Globus pallidus (tissue), 1 donor: ENCODE measurements around the gene PHETA1.
A peak's percentile ranks its signal among the peaks of the same experiment; 100 is the strongest.
"Not testable (repeated sequence)": the region's sequence is repeated elsewhere in the genome, so short reads cannot be mapped to it uniquely, and the experiment has no call there.

ENCODE experiments used
- DNase-seq: peaks from one replicate; pipeline ENCODE4 v3.0.0-alpha.2; 2015; ENCODE audit warnings: low spot score

Gene PHETA1

GRCh38 chr12:111405149-111405858, 36.4 kb upstream of the PHETA1 start:
- peak; percentile 85 for DNase-seq

- DNase-seq: no peak
Observed at GRCh38 chr12:111404362-111405148, 35.7 kb upstream of the PHETA1 start.

- DNase-seq: not testable (repeated sequence)
Observed at GRCh38 chr12:111402490-111402824, 33.6 kb upstream of the PHETA1 start.

DNA sequence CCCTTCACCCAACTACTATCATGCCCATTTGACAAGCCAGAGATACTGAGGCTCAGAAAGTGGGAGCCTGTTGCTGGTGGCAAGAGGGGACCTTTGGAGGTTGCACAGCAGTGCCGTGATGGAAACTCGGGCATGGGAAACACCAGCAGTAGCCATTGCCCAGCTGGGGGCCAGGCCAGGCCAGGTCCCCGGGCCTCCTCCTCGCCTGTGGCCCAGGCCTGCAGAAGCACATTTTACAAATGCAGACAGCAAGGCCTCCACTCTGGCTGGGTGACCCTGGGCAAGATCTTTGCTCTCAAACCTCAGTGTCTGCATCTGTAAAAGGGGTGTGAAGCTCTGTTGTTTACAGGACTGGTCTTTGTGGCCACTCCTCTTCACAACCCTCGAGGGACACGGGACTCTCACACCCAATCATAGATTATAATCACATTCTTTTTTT, 32.3 kb upstream of the PHETA1 start:
- DNase-seq: no peak

GRCh38 chr12:111399741-111400404, 31.0 kb upstream of the PHETA1 start:
- not testable (repeated sequence) for DNase-seq

DNA sequence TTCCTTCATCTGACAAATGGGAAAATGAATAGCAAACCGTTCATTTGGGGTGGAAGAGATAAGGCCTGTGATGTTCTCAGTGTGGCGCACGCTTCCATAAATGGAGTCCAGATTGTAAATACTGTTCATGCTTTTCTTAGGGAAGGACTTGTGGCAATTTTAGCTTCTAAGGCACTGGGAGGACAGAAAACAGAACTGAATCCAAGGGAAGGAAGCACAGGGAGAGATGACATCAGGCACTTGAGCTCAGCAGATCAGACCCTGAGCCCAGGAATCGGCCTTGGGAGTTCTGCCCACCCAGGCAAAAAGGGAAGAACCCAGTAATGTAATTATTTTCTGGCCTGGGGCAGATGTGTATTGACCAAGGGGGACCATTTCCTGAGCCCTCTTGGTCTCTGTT, 29.6 kb upstream of the PHETA1 start:
- no peak for DNase-seq

DNA sequence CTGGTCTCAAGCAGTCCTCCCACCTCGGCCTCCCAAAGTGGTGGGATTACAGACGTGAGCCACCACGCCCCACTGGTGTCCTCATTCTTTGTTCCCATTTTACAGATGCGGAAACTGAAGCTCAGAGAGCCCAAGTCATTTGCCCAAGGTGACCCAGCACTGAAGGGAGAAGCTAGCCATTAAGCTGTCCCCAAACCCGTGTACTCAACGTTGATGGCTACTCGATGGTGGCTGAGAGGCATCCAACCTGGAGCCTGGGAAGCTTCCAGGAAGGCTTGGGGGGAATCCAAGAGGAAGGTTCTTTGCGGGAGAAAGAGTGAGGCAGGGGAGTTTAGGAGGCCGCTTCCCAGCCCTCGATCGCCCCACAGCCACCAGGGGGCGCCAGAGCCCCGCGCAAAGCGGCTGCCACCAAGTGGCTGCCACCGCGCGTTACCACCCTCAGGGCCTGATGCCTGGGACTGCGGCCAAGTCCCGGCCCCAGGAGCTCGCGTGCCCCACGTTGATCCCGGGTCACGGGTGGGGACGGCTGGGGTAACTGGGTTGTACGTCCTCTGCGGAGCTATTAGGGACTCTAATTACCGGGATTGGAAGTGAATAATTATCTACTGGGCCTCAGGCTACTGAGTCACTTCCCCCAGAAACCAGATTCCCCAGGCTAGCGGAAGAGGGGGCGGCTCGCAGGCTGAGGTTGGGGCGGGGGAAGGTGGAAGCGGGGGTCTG, 28.0 kb upstream of the PHETA1 start:
- DNase-seq: peak; percentile 76

DNA sequence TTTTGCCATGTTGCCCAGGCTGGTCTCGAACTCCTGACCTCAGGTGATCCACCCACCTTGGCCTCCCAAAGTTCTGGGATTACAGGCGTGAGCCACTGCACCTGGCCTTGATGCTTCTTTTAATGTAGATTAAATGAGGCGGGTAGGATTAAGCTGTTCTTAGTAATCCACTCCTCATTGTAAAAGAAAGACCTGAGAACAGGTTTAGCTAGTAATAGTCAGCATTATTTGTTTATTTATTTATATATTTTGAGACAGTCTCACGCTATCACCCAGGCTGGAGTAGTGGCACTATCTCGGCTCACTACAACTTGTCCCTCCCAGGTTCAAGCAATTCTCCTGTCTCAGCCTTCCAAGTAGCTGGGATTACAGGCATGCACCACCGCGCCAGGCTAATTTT, 27.4 kb upstream of the PHETA1 start:
- DNase-seq: not testable (repeated sequence)

DNA sequence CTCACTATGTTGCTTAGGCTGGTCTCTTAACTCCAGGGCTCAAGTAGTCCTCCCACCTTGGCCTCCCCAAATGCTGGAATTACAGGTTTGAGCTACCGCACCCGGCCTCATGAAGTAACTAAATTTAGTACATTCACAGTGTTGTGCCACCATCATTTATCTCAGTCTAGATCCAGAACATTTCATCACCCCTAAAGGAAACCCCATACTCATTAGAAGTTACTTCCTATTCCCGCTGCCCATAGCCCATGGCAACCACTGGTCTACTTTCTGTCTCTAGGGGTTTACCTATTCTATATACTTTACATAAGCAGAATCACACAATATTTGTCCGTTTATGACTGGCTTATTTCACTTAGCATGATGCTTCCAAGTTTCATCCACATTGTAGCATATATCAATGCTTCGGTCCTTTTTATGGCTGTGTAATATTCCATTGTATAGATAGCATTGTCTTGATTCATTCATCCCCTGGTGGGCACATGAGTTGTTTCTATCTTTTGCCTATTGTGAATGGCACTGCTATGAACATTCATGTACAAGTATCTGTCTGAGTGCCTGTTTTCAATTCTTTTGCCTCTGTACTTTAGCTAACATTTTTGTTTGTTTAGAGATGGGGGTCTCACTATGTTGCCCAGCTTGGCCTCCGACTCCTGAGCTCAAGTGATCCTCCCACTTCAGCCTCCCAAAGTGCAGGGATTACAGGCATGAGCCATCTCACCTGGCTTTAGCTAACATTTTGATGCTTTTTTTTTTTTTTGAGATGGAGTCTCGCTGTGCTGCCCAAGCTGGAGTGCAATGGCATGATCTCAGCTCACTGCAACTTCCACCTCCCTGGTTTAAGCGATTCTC, 26.7 kb upstream of the PHETA1 start:
- no peak for DNase-seq

DNA sequence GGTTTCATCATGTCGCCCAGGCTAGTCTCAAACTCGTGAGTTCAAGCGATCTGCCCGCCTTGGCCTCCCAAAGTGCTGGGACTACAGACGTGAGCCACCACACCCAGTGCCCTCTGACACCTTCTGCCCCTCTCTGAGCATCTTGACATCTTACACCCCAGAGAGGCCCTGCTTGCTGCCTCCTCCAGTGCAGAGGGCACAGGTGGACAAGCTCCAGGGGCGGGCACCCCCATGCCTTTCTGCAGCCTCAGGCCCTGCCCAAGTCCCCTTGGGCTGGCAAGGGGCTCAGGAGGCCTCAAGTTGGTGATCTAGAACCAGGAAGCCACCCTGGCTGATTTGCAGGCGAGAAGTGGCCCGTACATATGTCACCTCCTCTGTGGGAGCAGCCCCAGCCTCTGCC, 25.6 kb upstream of the PHETA1 start:
- DNase-seq: no peak

GRCh38 chr12:111393700-111394300, 24.9 kb upstream of the PHETA1 start:
- no peak for DNase-seq

- DNase-seq: no peak
Observed at GRCh38 chr12:111390910-111391309, 22.0 kb upstream of the PHETA1 start.

GRCh38 chr12:111389635-111390034, 20.7 kb upstream of the PHETA1 start:
- DNase-seq: no peak

GRCh38 chr12:111387747-111388323, 18.9 kb upstream of the PHETA1 start:
- no peak for DNase-seq

GRCh38 chr12:111386885-111387284, 18.0 kb upstream of the PHETA1 start:
- no peak for DNase-seq

DNA sequence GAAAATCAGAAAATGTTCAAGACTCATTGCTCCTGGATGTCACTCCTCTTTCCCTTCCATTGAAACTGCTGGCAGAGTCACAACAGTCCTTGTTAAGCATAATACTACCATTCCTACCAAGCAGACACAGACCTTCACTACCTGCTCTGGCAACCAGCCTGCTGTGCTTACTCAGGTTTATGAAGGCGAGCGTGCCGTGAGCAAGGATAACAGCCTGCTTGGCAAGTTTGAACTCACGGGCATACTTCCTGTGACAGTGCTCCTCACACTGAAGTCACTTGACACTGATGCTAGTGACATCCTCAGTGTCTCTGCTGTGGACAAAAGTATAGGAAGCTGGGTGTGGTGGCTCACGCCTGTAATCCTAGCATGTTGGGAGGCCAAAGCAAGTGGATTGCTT, 15.7 kb upstream of the PHETA1 start:
- no peak for DNase-seq

DNA sequence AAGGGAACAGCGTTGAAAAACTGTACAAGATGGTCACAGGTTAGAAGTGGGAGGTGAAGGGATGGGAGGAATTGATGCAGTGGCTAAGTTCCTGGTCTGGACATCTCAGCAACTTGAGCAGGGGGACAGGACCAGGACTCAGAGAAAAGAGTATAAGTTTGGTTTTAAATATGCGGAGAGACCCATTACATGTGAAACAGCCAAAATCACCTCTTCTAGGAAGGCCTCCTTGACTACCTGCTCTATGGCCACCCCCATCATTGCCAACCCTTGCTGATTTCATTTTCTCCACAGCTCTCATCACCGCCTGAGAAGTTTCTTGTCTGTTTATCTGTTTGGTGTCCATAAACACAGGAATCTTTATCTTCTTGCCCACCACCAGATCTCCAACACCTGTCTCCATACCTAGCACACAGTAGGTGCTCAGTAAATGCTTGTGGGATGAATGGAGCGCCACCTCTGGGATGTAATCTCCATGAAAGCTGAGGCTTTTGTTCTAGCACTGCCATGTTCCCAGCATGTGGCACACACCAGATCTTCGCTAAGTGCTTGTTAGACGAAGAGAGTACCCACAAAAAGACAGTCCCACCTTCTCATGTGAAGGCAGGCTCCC, 11.2 kb upstream of the PHETA1 start:
- DNase-seq: no peak

DNA sequence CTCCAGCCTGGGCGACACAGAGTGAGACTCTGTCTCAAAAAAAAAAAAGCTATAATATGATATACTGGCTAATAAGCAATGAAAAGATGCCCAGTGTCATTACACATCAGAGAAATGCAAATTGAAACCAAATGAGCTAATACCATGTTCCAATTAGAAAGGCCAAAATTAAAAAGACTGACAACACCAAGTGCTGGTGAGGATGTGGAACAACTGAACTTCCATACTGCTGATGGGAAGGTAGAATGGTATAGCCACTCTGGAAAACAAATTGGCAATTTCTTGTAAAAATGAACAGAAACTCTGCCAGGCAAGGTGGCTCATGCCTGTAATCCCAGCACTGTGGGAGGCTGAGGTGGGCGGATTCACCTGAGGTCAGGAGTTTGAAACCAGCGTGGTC, 8.5 kb upstream of the PHETA1 start:
- DNase-seq: no peak

DNA sequence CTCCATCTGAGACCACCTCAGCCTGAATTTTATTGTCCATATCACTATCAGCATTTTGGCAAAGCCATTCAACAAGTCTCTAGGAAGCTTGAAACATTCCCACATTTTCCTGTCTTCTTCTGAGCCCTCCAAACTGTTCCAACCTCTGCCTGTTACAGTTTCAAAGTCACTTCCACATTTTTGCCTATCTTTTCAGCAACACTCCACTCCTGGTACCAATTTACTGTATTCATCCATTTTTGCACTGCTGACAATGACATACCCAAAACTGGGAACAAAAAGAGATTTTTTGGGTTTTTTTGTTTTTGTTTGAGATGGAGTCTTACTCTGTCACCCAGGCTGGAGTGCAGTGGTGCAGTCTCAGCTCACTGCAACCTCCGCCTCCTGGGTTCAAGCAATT, 4.3 kb upstream of the PHETA1 start:
- DNase-seq: not testable (repeated sequence)
